Bronchial epithelial cell (primary cell): ENCODE results near the gene SRGAP3. TPM values are rescaled to one million over a fixed set of nuclear protein-coding genes. Genes with fewer than 3 reads are reported as not detected.

Experiments
- DNase-seq: peaks from one replicate; pipeline ENCODE4 v3.0.0-alpha.2; 2010; ENCODE audit warnings: low read depth
- FAIRE-seq: peaks from 2 replicates; lab custom pipeline; 2011; peaks lifted over from hg19 to GRCh38; lab: Jason Lieb, UNC
- H3K27me3 ChIP-seq: 2 replicates; pipeline ENCODE4 v1.5.1; 2011; ENCODE audit warnings: low read length; ENCODE audit not compliant: control insufficient read depth, insufficient read depth
- H3K36me3 ChIP-seq: 2 replicates; pipeline ENCODE4 v1.5.1; 2011; ENCODE audit warnings: low read length; ENCODE audit not compliant: control insufficient read depth, insufficient read depth
- H3K4me3 ChIP-seq: 2 replicates; pipeline ENCODE4 v1.5.1; 2011; ENCODE audit warnings: mild to moderate bottlenecking, low read depth, low read length, control low read depth
- total RNA-seq: library from RNA; depleted of rRNA; stranded (reverse); fragments of >200 nt; gene quantifications from 2 replicates; pipeline ENCODE4 v1.2.1, GENCODE V29; 2014
- TF ChIP-seq, protein P1 (sequence below): IDR thresholded peaks from 2 replicates; pipeline ENCODE4 v1.5.1; 2011; ENCODE audit warnings: mild to moderate bottlenecking, moderate library complexity, low read length, control low read depth, inconsistent platforms; ENCODE audit not compliant: insufficient read depth, severe bottlenecking

SRGAP3 gene
- total RNA-seq, 1 donor from 2014 or later, result 30.5 TPM

DNA sequence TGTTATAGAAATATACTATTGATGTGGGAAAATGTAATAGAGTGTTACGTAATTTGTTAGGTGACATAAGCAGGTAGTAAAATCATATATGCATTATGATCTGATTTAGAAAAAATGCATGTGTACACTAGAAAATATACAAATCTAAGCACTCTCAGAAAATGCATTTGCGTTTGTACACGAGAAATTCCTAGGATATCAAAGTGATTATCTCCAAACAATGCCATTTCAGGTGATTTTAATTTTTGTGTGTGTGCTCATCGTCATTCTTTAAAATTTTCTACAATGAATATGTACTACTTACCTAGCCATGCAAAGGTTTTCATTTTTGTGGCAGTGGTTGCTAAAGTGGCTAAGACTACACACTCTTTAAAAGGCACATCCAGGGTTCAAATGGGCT is 145.3 kb downstream of the SRGAP3 start:
- TF ChIP-seq, protein P1, sequence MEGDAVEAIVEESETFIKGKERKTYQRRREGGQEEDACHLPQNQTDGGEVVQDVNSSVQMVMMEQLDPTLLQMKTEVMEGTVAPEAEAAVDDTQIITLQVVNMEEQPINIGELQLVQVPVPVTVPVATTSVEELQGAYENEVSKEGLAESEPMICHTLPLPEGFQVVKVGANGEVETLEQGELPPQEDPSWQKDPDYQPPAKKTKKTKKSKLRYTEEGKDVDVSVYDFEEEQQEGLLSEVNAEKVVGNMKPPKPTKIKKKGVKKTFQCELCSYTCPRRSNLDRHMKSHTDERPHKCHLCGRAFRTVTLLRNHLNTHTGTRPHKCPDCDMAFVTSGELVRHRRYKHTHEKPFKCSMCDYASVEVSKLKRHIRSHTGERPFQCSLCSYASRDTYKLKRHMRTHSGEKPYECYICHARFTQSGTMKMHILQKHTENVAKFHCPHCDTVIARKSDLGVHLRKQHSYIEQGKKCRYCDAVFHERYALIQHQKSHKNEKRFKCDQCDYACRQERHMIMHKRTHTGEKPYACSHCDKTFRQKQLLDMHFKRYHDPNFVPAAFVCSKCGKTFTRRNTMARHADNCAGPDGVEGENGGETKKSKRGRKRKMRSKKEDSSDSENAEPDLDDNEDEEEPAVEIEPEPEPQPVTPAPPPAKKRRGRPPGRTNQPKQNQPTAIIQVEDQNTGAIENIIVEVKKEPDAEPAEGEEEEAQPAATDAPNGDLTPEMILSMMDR, result no peak
- H3K36me3 ChIP-seq, result peaks cover 6% of the 10 kb centered on the region
- DNase-seq (no peak), FAIRE-seq (no peak)
- H3K27me3 ChIP-seq, result no peaks in the 10 kb centered on the region
- no peak overlapping the region for H3K4me3 ChIP-seq

GRCh38 chr3:9102240-9102981 is 147.0 kb downstream of the SRGAP3 start:
- Histone ChIP-seq H3K27me3 (no peaks in the 10 kb centered on the region), H3K36me3 (peaks cover 7% of the 10 kb centered on the region), H3K4me3 (no peak overlapping the region)
- TF ChIP-seq, protein P1, result no peak
- no peak for DNase-seq
- FAIRE-seq, result no peak

DNA sequence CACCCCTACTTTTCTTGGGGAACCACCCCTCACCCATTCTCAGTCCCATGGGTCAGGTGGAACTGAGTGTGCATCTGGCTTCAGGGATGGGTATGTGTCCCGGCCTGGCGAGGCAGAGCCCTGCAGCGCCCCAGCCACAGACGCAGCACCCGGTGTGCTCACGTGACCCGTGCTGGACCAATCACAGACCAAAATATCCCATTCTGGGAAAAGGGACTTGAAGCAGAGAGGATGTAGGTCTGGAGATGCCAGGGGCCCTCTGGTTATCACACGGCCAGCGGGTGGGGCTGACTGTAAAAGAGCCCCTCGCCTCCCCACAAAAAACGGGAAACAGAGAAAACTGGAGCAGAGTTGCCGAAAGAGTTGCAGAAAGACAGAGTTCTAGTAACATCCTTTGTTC is 148.2 kb downstream of the SRGAP3 start:
- Histone ChIP-seq H3K36me3 (peaks cover 7% of the 10 kb centered on the region), H3K4me3 (no peak overlapping the region), H3K27me3 (no peaks in the 10 kb centered on the region)
- TF ChIP-seq, protein P1, result no peak
- FAIRE-seq, result no peak
- DNase-seq, result no peak

DNA sequence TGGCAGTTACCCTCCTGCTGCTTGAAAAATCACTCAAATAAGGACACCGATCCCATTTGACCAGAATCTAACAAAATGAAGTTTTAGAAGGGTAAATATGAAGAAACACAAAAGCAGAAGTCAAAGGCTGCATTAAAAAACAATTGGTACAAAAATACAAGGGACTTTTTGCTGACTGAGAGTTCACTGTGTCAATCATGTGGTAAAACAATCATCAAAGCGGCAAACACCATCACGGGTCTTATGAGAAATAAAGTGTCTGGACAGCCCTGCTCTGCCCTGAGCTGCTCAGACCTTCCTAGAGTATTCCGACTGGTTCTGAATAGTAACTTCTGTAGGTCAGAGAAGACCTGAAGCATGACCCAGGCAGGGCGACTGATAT is 148.9 kb downstream of the SRGAP3 start:
- no peak for DNase-seq
- TF ChIP-seq, protein P1, result no peak
- no peak for FAIRE-seq

DNA sequence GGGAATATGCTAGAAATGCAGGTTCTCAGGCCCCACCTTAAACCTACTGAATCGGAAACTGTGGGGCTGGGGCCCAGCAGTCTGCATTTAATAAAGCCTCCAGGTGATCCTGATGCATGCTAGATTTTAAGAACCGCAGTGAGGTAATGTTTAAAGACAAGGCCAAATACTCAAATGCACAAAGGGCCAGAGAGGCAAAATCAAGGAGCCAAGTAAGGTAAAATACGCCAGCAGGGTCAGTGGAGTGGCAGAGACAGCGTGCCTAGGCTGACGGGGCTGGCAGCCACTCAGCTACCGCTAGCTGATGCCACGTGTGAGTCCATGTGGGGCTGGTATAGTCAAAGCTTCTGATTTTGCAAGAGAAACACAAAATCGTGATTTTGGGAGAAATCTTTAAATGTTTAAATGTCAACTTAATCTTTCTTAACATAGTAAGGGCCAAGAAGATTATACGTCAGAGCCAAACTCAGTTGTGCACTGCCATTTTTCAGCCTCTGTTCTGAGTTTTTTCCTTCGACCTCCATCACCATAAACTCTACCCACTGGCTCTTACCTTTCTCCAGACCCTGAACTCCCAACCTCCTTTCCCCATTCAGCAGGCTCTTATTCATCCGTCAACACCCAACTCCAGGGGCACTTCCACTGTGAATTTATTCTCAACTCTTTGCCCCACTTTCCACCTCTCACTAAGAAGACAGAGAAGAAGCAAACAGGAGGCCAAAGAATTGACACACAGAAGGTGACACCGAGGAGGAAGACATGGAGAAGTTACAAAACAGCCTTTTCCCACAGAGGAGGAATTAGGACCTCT is 149.5 kb downstream of the SRGAP3 start:
- DNase-seq (no peak), FAIRE-seq (no peak)
- H3K4me3 ChIP-seq, result no peak overlapping the region
- peaks cover 7% of the 10 kb centered on the region for H3K36me3 ChIP-seq
- no peaks in the 10 kb centered on the region for H3K27me3 ChIP-seq
- TF ChIP-seq, protein P1, result no peak

More for the DNA sequence above, 148.9 kb downstream of the SRGAP3 start:
- H3K36me3 ChIP-seq, result peaks cover 7% of the 10 kb centered on the region
- H3K27me3 ChIP-seq, result no peaks in the 10 kb centered on the region
- no peak overlapping the region for H3K4me3 ChIP-seq
